Measurements from ENCODE around the gene IFNB1.

- TF ChIP-seq CTCF (IDR thresholded peaks at IDR 0.05): no peak
- TF ChIP-seq POLR2A (IDR thresholded peaks at IDR 0.05): no peak
These were observed 8.8 kb upstream of the IFNB1 start for GRCh38 chr9:21086538-21086937.

Data from esophagus squamous epithelium (tissue), 4 donors.